Natural killer cell (primary cell): ENCODE measurements around the gene THAP3. TPM values are rescaled to one million over a fixed set of nuclear protein-coding genes. Genes with fewer than 3 reads are reported as not detected.

Experiments
- ATAC-seq, 3 donors: fragments of 150-1000 bp in 2 of 3; fragments of 200-7000 bp in 1 of 3; cut with Tn5 transposase; 1 replicate in 1 of 3; 2 replicates in 2 of 3; pipeline ENCODE4 v1.10.0; 2021; ENCODE audit warnings: mild to moderate bottlenecking in 2 of 3, moderate library complexity in 2 of 3
- DNase-seq, 2 donors: peaks; one replicate each; pipeline versions ENCODE4 v3.0.0 to v3.0.0-alpha.2; 2013 to 2021; ENCODE audit warnings: mixed read lengths in 1 of 2
- H3K27ac ChIP-seq: one replicate; pipeline ENCODE4 v1.5.1; 2013; ENCODE audit warnings: mild to moderate bottlenecking, low read length
- H3K27me3 ChIP-seq: one replicate; pipeline ENCODE4 v1.6.1; 2013; ENCODE audit warnings: low read length; ENCODE audit not compliant: control insufficient read depth, insufficient read depth
- H3K36me3 ChIP-seq: one replicate; pipeline ENCODE4 v1.6.1; 2013; ENCODE audit warnings: low read length; ENCODE audit not compliant: control insufficient read depth, insufficient read depth
- H3K4me1 ChIP-seq: one replicate; pipeline ENCODE4 v1.6.1; 2013; ENCODE audit warnings: low read length; ENCODE audit not compliant: control insufficient read depth, insufficient read depth
- H3K4me3 ChIP-seq: one replicate; pipeline ENCODE4 v1.5.1; 2013; ENCODE audit warnings: low read length
- H3K9me3 ChIP-seq: one replicate; pipeline ENCODE4 v1.6.1; 2013; ENCODE audit warnings: low read length; ENCODE audit not compliant: control insufficient read depth, insufficient read depth
- H3K27ac Mint-ChIP-seq, 2 donors: one replicate each; pipeline ENCODE4 v1.8.0; 2022; ENCODE audit warnings: mild to moderate bottlenecking in 2 of 2, mixed read lengths in 2 of 2, moderate library complexity in 1 of 2
- H3K27me3 Mint-ChIP-seq, 2 donors: one replicate each; pipeline ENCODE4 v1.8.0; 2022; ENCODE audit warnings: low read depth in 2 of 2, mixed read lengths in 2 of 2
- H3K36me3 Mint-ChIP-seq: one replicate; pipeline ENCODE4 v1.8.0; 2022; ENCODE audit warnings: mixed read lengths
- H3K4me1 Mint-ChIP-seq, 2 donors: one replicate each; pipeline ENCODE4 v1.8.0; 2022; ENCODE audit warnings: mixed read lengths in 2 of 2
- H3K4me3 Mint-ChIP-seq: one replicate; pipeline ENCODE4 v1.8.0; 2022; ENCODE audit warnings: mild to moderate bottlenecking, moderate library complexity, mixed read lengths
- H3K9me3 Mint-ChIP-seq, 2 donors: one replicate each; pipeline ENCODE4 v1.8.0; 2022; ENCODE audit warnings: mixed read lengths in 2 of 2
- CTCF ChIP-seq: fragments of 200-600 bp; IDR thresholded peaks from one replicate; pipeline ENCODE4 v1.8.0; 2022; ENCODE audit warnings: antibody characterized with exemption
- WGBS: methylation state at CpG from one replicate; pipeline ENCODE4 v1.1.7; 2013; ENCODE audit warnings: missing lambda C conversion rate; ENCODE audit not compliant: insufficient coverage; 5-methylcytosine and 5-hydroxymethylcytosine counted together
- intact Hi-C: fragments of 100-400 bp; cut with micrococcal nuclease; formaldehyde crosslinking; loops from one replicate; pipeline ENCODE4 v1.14.2; 2022
- total RNA-seq, 4 donors: library from RNA; stranded (reverse); fragments of 120-200 nt in 1 of 4; gene quantifications; one replicate each; pipeline versions ENCODE4 v1.2.3 to v1.2.4, GENCODE V29; 2013 to 2022

Gene THAP3
- total RNA-seq, 3 donors from 2014 or later (not counting 1 experiment from before 2014, with no cell fraction given), result 11.7 to 23.4 (median 23.1) TPM

- no peak for TF ChIP-seq CTCF
- H3K4me3 Mint-ChIP-seq, result no peak overlapping the region
- no peaks in the 10 kb centered on the region for H3K9me3 ChIP-seq
- DNase-seq (no peak), ATAC-seq (no peak)
- 84% methylated on average over 7 of the region's 7 CpGs for WGBS
- no peaks in the 10 kb centered on the region for H3K27me3 ChIP-seq
- H3K27ac Mint-ChIP-seq, result peak overlapping the region in 1 of 2 donors; percentile 27
- H3K27me3 Mint-ChIP-seq, result no peaks in the 10 kb centered on the region
- no peak overlapping the region for H3K4me3 ChIP-seq
- no peak overlapping the region for H3K27ac ChIP-seq
- intact Hi-C loops, result no loop called here
- H3K36me3 ChIP-seq, result peaks cover 50% of the 10 kb centered on the region
- peaks cover 47 to 55% of the 10 kb centered on the region in 2 donors for H3K4me1 Mint-ChIP-seq
- no peaks in the 10 kb centered on the region for H3K36me3 Mint-ChIP-seq
- H3K9me3 Mint-ChIP-seq, result no peaks in the 10 kb centered on the region
- H3K4me1 ChIP-seq, result peaks cover 53% of the 10 kb centered on the region
Observed at GRCh38 chr1:6596351-6596750, 28.3 kb upstream of the THAP3 start.

GRCh38 chr1:6596886-6597776 is 27.5 kb upstream of the THAP3 start:
- no peak for ATAC-seq
- no peak for TF ChIP-seq CTCF
- H3K27me3 ChIP-seq, result no peaks in the 10 kb centered on the region
- no peaks in the 10 kb centered on the region for H3K9me3 Mint-ChIP-seq
- 92% methylated on average over 14 of the region's 15 CpGs for WGBS
- peaks cover 47% of the 10 kb centered on the region for H3K36me3 ChIP-seq
- no peak overlapping the region for H3K4me3 ChIP-seq
- H3K36me3 Mint-ChIP-seq, result no peaks in the 10 kb centered on the region
- H3K27ac ChIP-seq, result no peak overlapping the region
- no peaks in the 10 kb centered on the region for H3K27me3 Mint-ChIP-seq
- peaks cover 43 to 53% of the 10 kb centered on the region in 2 donors for H3K4me1 Mint-ChIP-seq
- no peaks in the 10 kb centered on the region for H3K9me3 ChIP-seq
- no peak overlapping the region for H3K27ac Mint-ChIP-seq
- intact Hi-C loops, result no loop called here
- no peak overlapping the region for H3K4me3 Mint-ChIP-seq
- no peak for DNase-seq
- peaks cover 50% of the 10 kb centered on the region for H3K4me1 ChIP-seq

- intact Hi-C loops, result no loop called here
- no peak overlapping the region for H3K4me3 Mint-ChIP-seq
- no peak overlapping the region for H3K27ac ChIP-seq
- DNase-seq, result no peak
- H3K27me3 ChIP-seq, result no peaks in the 10 kb centered on the region
- no peaks in the 10 kb centered on the region for H3K9me3 ChIP-seq
- no peaks in the 10 kb centered on the region for H3K27me3 Mint-ChIP-seq
- no peak overlapping the region for H3K4me3 ChIP-seq
- 95% methylated on average over 6 of the region's 6 CpGs for WGBS
- no peak overlapping the region for H3K27ac Mint-ChIP-seq
- ATAC-seq, result no peak
- no peaks in the 10 kb centered on the region for H3K9me3 Mint-ChIP-seq
- H3K36me3 ChIP-seq, result peaks cover 42% of the 10 kb centered on the region
- peaks cover 43% of the 10 kb centered on the region for H3K4me1 ChIP-seq
- no peak for TF ChIP-seq CTCF
- H3K4me1 Mint-ChIP-seq, result peaks cover 38 to 47% of the 10 kb centered on the region in 2 donors
- H3K36me3 Mint-ChIP-seq, result no peaks in the 10 kb centered on the region
Observed at GRCh38 chr1:6597777-6598131, 26.9 kb upstream of the THAP3 start.
